Activated CD8-positive, alpha-beta T cell treated with anti-CD3 and anti-CD28 coated beads, Interleukin-2, amount 10 ng/mL, durations not matched to agents 7 days and 5 days (primary cell): ENCODE results near the gene TOM1L1. TPM values are rescaled to one million over a fixed set of nuclear protein-coding genes. Genes with fewer than 3 reads are reported as not detected.

Experiments used
- ATAC-seq: fragments of 150-1000 bp; cut with Tn5 transposase; one replicate; pipeline ENCODE4 v1.10.0; 2021; ENCODE audit warnings: moderate library complexity
- CTCF ChIA-PET: fragments of 350-600 bp; sonication (Branson Sonifier 250); formaldehyde crosslinking; loops from one replicate; lab custom pipeline; 2021; ENCODE audit warnings: antibody characterized with exemption; lab: Charles Lee
- POLR2A ChIA-PET: fragments of 350-600 bp; sonication (Branson Sonifier 250); formaldehyde crosslinking; loops from one replicate; lab custom pipeline; 2021; ENCODE audit warnings: antibody characterized with exemption; lab: Charles Lee
- DNase-seq: peaks from one replicate; pipeline ENCODE4 v3.0.0-alpha.2; 2020
- H3K27ac Mint-ChIP-seq: one replicate; pipeline ENCODE4 v1.8.0; 2021; ENCODE audit warnings: mild to moderate bottlenecking, mixed read lengths
- H3K27me3 Mint-ChIP-seq: one replicate; pipeline ENCODE4 v1.8.0; 2021; ENCODE audit warnings: low read depth, mixed read lengths
- H3K36me3 Mint-ChIP-seq: one replicate; pipeline ENCODE4 v1.8.0; 2021; ENCODE audit warnings: low read depth, mixed read lengths
- H3K4me1 Mint-ChIP-seq: one replicate; pipeline ENCODE4 v1.8.0; 2021; ENCODE audit warnings: low read depth, mixed read lengths
- H3K4me3 Mint-ChIP-seq: one replicate; pipeline ENCODE4 v1.8.0; 2021; ENCODE audit warnings: mild to moderate bottlenecking, mixed read lengths
- H3K9me3 Mint-ChIP-seq: one replicate; pipeline ENCODE4 v1.8.0; 2022; ENCODE audit warnings: mixed read lengths; ENCODE audit not compliant: insufficient read depth
- total RNA-seq, 2 experiments: library from RNA; stranded (reverse); gene quantifications; one replicate each; pipeline ENCODE4 v1.2.3, GENCODE V29; 2021

The TOM1L1 gene
- total RNA-seq, 2 experiments from 2014 or later = not detected

GRCh38 chr17:54932711-54933110 is 32.1 kb downstream of the TOM1L1 start:
- CTCF ChIA-PET = no interaction called here
- POLR2A ChIA-PET = no interaction called here
- H3K36me3 Mint-ChIP-seq = no peaks in the 10 kb centered on the region
- peaks cover 6% of the 10 kb centered on the region for H3K27me3 Mint-ChIP-seq
- DNase-seq (no peak), ATAC-seq (no peak)
- H3K27ac Mint-ChIP-seq = no peak overlapping the region
- H3K4me1 Mint-ChIP-seq = no peaks in the 10 kb centered on the region
- H3K4me3 Mint-ChIP-seq = no peak overlapping the region
- H3K9me3 Mint-ChIP-seq = no peaks in the 10 kb centered on the region

GRCh38 chr17:54933921-54934320 is 33.3 kb downstream of the TOM1L1 start:
- Mint-ChIP-seq H3K27ac (no peak overlapping the region), H3K27me3 (no peaks in the 10 kb centered on the region), H3K9me3 (no peaks in the 10 kb centered on the region), H3K36me3 (no peaks in the 10 kb centered on the region), H3K4me3 (no peak overlapping the region), H3K4me1 (no peaks in the 10 kb centered on the region)
- POLR2A ChIA-PET = no interaction called here
- DNase-seq = no peak
- CTCF ChIA-PET = no interaction called here
- ATAC-seq = no peak

- H3K27me3 Mint-ChIP-seq = no peaks in the 10 kb centered on the region
- no peak overlapping the region for H3K27ac Mint-ChIP-seq
- ATAC-seq (no peak), DNase-seq (no peak)
- H3K4me1 Mint-ChIP-seq = no peaks in the 10 kb centered on the region
- H3K36me3 Mint-ChIP-seq = no peaks in the 10 kb centered on the region
- CTCF ChIA-PET = no interaction called here
- H3K9me3 Mint-ChIP-seq = no peaks in the 10 kb centered on the region
- POLR2A ChIA-PET = no interaction called here
- H3K4me3 Mint-ChIP-seq = no peak overlapping the region
These were observed 34.8 kb downstream of the TOM1L1 start for GRCh38 chr17:54935471-54935870.

DNA sequence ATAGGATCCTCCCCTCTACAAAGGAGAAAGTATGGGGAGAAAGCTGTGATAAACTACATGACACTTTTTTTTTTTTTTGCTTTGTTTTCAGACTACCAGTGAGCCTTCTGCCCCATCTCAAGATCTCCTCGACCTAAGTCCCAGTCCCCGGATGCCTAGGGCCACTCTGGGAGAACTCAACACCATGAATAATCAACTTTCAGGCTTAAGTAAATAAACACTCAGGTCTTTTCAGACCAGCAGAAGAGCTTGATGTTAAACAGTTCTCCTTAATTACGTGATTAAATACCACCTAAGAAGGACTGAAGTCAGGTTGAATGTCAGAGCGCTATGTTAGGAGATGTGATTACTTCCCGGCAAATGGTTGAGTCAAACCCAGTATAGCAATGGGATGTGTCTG is 36.4 kb downstream of the TOM1L1 start:
- Mint-ChIP-seq H3K4me1 (no peaks in the 10 kb centered on the region), H3K4me3 (no peak overlapping the region), H3K36me3 (no peaks in the 10 kb centered on the region), H3K27ac (no peak overlapping the region), H3K9me3 (no peaks in the 10 kb centered on the region), H3K27me3 (no peaks in the 10 kb centered on the region)
- DNase-seq = no peak
- ChIA-PET POLR2A (no interaction called here), CTCF (no interaction called here)
- ATAC-seq = no peak

- H3K4me1 Mint-ChIP-seq = no peaks in the 10 kb centered on the region
- no peaks in the 10 kb centered on the region for H3K9me3 Mint-ChIP-seq
- H3K27ac Mint-ChIP-seq = no peak overlapping the region
- no peak for ATAC-seq
- H3K36me3 Mint-ChIP-seq = no peaks in the 10 kb centered on the region
- H3K27me3 Mint-ChIP-seq = no peaks in the 10 kb centered on the region
- CTCF ChIA-PET = no interaction called here
- DNase-seq = no peak
- POLR2A ChIA-PET = no interaction called here
- no peak overlapping the region for H3K4me3 Mint-ChIP-seq
These were observed 36.8 kb downstream of the TOM1L1 start for GRCh38 chr17:54937426-54937825.

DNA sequence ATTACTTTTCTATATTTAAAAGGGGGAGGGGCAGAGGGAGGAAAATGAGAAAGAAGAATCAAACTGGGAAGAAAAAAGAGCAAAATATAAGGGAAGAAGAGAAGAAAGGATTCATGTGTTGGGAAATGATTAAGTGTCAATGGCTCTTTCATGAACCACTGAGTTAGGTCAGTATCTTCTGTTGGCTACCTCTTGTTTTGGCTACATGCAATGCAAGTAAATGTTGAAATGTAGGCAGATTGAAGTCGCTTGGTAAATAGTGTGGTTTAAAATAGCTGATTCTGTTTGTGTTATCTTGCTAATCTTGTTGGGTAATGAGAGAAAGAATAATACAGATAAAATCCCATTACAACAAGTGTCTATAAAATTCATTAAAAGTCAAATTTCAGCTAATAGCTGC is 40.6 kb downstream of the TOM1L1 start:
- Mint-ChIP-seq H3K4me3 (no peak overlapping the region), H3K36me3 (no peaks in the 10 kb centered on the region), H3K27ac (no peak overlapping the region), H3K4me1 (peaks cover 17% of the 10 kb centered on the region), H3K27me3 (no peaks in the 10 kb centered on the region), H3K9me3 (no peaks in the 10 kb centered on the region)
- DNase-seq (no peak), ATAC-seq (no peak)
- ChIA-PET POLR2A (no interaction called here), CTCF (no interaction called here)

GRCh38 chr17:54944796-54945195 is 44.1 kb downstream of the TOM1L1 start:
- CTCF ChIA-PET = no interaction called here

DNA sequence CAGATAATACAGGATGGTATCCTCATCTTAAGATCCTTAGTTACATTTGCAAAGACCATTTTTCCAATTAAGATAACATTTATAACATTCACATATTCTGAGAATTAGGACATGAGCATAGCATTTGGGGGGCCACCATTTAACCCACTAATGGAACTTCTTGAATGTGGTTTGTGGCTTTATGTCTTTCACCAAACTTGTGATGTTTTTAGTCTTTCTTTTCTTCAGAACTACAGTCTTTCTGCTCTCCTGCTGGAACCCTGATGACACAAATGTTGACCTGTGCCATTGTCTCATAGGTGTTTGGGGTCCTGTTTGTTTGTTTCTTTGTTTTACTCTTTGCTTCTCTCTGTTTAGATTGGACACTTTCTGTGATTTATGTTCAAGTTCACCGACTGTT is 44.6 kb downstream of the TOM1L1 start:
- peaks cover 26% of the 10 kb centered on the region for H3K4me1 Mint-ChIP-seq
- H3K36me3 Mint-ChIP-seq = no peaks in the 10 kb centered on the region
- ATAC-seq (no peak), DNase-seq (no peak)
- POLR2A ChIA-PET = no interaction called here
- H3K27ac Mint-ChIP-seq = no peak overlapping the region
- peaks cover 4% of the 10 kb centered on the region for H3K27me3 Mint-ChIP-seq
- CTCF ChIA-PET = no interaction called here
- H3K9me3 Mint-ChIP-seq = no peaks in the 10 kb centered on the region
- H3K4me3 Mint-ChIP-seq = no peak overlapping the region

More at GRCh38 chr17:54944796-54945195, 44.1 kb downstream of the TOM1L1 start:
- Mint-ChIP-seq H3K27ac (no peak overlapping the region), H3K4me3 (no peak overlapping the region), H3K36me3 (no peaks in the 10 kb centered on the region), H3K4me1 (peaks cover 26% of the 10 kb centered on the region), H3K9me3 (no peaks in the 10 kb centered on the region), H3K27me3 (peaks cover 4% of the 10 kb centered on the region)
- no peak for ATAC-seq
- POLR2A ChIA-PET = no interaction called here
- DNase-seq = no peak

- ChIA-PET CTCF (no interaction called here), POLR2A (no interaction called here)
- DNase-seq = no peak
- H3K4me3 Mint-ChIP-seq = no peak overlapping the region
- no peaks in the 10 kb centered on the region for H3K9me3 Mint-ChIP-seq
- H3K36me3 Mint-ChIP-seq = no peaks in the 10 kb centered on the region
- no peak for ATAC-seq
- H3K4me1 Mint-ChIP-seq = peaks cover 26% of the 10 kb centered on the region
- peaks cover 4% of the 10 kb centered on the region for H3K27me3 Mint-ChIP-seq
- H3K27ac Mint-ChIP-seq = no peak overlapping the region
These were observed 45.0 kb downstream of the TOM1L1 start for GRCh38 chr17:54945671-54946070.

GRCh38 chr17:54947396-54947795 is 46.7 kb downstream of the TOM1L1 start:
- POLR2A ChIA-PET = no interaction called here
- no peaks in the 10 kb centered on the region for H3K36me3 Mint-ChIP-seq
- H3K27me3 Mint-ChIP-seq = peaks cover 4% of the 10 kb centered on the region
- H3K9me3 Mint-ChIP-seq = no peaks in the 10 kb centered on the region
- CTCF ChIA-PET = no interaction called here
- no peak overlapping the region for H3K4me3 Mint-ChIP-seq
- peaks cover 26% of the 10 kb centered on the region for H3K4me1 Mint-ChIP-seq
- H3K27ac Mint-ChIP-seq = no peak overlapping the region
- ATAC-seq (no peak), DNase-seq (no peak)

GRCh38 chr17:54948380-54948779 is 47.7 kb downstream of the TOM1L1 start:
- Mint-ChIP-seq H3K27ac (no peak overlapping the region), H3K9me3 (no peaks in the 10 kb centered on the region), H3K4me1 (peaks cover 26% of the 10 kb centered on the region), H3K4me3 (no peak overlapping the region), H3K27me3 (peaks cover 4% of the 10 kb centered on the region), H3K36me3 (no peaks in the 10 kb centered on the region)
- ChIA-PET POLR2A (no interaction called here), CTCF (no interaction called here)
- ATAC-seq (no peak), DNase-seq (no peak)

- ChIA-PET CTCF (no interaction called here), POLR2A (no interaction called here)
- no peaks in the 10 kb centered on the region for H3K36me3 Mint-ChIP-seq
- no peak overlapping the region for H3K27ac Mint-ChIP-seq
- no peak overlapping the region for H3K4me3 Mint-ChIP-seq
- peaks cover 20% of the 10 kb centered on the region for H3K4me1 Mint-ChIP-seq
- DNase-seq (no peak), ATAC-seq (no peak)
- H3K9me3 Mint-ChIP-seq = no peaks in the 10 kb centered on the region
- peaks cover 4% of the 10 kb centered on the region for H3K27me3 Mint-ChIP-seq
These were observed 49.5 kb downstream of the TOM1L1 start for GRCh38 chr17:54950116-54950515.

GRCh38 chr17:54951286-54951685 is 50.6 kb downstream of the TOM1L1 start:
- Mint-ChIP-seq H3K36me3 (no peaks in the 10 kb centered on the region), H3K9me3 (no peaks in the 10 kb centered on the region), H3K27ac (no peak overlapping the region), H3K27me3 (peaks cover 4% of the 10 kb centered on the region), H3K4me1 (peaks cover 8% of the 10 kb centered on the region), H3K4me3 (no peak overlapping the region)
- DNase-seq = no peak
- CTCF ChIA-PET = no interaction called here
- ATAC-seq = no peak
- POLR2A ChIA-PET = no interaction called here
